ENCODE measurements around the gene AP2B1.

GRCh38 chr17:35766489-35766877, 179.4 kb downstream of the AP2B1 start:
- TF ChIP-seq CTCF (IDR thresholded peaks at IDR 0.05) (no peak), POLR2A (IDR thresholded peaks at IDR 0.05) (no peak)

All from heart left ventricle (tissue), 13 donors.